Activated CD4-positive, alpha-beta T cell treated with anti-CD3 and anti-CD28 coated beads, Interleukin-2, amount 50 U/mL, for 24 hours (primary cell): ENCODE results near the gene ELAVL4.
"Not testable (repeated sequence)": the region's sequence is repeated elsewhere in the genome, so short reads cannot be mapped to it uniquely, and the experiment has no call there.

ENCODE experiments used
- DNase-seq, 2 donors: peaks; one replicate each; pipeline ENCODE4 v3.0.0-alpha.2; 2020; ENCODE audit warnings: low read depth in 1 of 2, low spot score in 1 of 2

ELAVL4 gene

DNA sequence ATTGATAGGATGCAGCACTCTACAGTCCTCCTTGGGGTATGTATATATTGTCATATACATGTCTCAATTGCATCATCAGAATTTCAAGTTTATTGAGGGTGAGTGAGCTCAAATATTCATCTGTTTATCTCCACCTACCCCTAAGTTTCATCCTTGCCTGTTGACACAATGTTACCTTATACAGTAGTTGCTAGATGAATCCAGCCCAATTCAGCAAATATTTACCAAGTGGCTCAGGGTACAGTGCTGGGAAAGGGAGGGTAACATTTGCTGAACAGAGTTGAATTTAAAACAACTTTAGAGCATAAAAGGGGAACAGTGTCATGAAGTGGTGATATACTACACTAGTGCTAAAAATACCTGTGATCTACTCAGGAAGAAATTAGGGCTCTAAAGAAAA, 14.4 kb downstream of the ELAVL4 start:
- no peak for DNase-seq

DNA sequence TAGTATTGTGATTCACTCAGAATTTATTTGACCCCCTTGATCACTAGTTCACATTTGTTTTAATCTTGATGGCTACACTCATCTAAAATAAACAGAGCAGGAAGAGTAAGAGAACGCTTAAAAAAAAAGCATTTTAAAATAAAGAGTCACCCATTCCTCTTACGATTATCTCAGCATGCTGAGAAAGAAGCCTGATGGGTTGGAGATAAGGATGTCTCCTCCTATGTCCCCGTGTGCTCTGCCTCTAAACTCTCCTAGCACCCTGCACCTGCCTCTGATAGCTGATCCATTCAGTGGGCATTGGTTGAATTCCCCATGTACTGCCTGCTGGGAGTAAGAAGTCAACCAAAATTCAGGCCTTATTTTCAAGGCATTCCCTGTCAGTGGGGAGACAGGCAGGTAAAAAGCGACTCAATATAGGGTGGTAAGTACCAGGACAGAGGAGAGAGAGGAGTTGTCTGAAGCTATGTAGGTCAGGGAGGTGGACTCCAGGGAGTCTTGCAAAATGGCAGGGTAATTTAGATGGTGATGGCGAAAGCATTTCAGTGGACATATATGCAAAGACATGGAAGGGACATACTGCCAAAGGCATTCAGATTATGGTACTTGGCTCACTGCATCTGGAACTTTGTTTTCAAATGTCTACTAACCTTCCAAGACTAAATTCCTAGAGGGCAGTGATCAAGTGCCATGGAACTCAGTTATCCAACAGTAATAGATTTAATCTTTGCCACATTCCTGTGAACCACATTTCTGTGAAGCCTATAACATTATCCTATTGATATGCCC, 18.4 kb downstream of the ELAVL4 start:
- DNase-seq, result no peak

DNA sequence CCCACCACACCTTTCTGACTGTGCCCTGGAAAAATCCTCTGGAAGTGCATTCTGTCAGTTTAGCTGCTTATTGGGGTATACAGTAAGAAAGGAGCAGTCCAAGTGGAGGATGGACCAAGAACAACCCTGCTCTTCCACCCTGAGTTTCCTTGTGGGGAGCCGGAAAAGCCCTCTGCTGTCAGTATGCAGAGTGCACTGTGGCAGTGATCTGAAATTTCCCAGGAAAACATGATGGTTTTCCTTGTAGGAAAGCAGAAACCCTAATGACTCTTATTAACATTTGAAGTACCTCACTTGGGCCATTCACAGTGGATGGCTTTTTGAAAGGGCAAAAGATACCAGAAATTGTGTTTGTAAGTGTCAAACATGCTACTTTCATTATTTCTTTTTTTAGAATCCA, 20.5 kb downstream of the ELAVL4 start:
- DNase-seq, result no peak

DNA sequence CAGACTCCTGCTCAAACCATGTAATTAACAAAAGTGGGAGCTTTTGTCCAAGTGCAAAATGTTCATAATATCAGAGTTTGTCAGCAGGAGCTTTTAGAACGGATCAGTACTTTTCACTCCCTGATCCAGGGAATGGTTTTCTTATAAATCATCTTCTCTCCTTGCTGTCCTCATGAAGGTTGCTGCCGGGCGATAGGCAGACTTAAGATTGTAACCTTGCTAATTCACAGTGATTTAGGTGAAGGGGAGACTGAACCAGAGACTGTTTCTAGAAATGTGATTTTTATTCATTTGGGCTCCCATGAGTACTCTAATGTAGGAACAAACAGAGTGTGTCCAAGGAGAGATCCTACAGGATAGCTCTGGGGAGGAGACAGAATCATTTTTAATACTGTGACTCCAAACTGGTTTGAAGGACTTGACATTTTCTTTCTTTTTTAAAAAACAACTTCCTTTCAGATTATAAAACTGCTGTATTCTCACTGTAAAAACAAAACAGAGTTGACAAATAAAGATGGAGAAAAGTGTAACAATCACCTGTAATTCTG, 23.7 kb downstream of the ELAVL4 start:
- DNase-seq, result no peak

DNA sequence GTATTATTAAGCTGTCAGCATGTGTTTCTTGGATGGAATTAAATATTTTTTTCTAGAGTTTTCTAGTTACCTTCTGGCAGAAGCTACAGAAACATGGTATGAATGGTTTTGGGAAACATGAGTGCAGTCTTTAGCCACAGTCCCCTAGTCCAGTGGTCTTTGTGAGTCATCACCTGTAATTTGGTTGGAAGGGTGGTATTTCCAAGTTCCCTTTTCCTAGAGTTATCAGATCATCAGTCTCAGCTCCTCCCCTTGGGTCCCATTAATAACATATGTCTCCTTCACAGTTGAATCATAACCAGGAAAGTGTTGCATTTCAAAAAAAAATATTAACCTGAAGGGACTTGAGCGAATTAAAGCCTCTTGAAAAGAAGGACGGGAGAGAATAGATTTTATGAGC, 27.0 kb downstream of the ELAVL4 start:
- DNase-seq, result no peak

DNA sequence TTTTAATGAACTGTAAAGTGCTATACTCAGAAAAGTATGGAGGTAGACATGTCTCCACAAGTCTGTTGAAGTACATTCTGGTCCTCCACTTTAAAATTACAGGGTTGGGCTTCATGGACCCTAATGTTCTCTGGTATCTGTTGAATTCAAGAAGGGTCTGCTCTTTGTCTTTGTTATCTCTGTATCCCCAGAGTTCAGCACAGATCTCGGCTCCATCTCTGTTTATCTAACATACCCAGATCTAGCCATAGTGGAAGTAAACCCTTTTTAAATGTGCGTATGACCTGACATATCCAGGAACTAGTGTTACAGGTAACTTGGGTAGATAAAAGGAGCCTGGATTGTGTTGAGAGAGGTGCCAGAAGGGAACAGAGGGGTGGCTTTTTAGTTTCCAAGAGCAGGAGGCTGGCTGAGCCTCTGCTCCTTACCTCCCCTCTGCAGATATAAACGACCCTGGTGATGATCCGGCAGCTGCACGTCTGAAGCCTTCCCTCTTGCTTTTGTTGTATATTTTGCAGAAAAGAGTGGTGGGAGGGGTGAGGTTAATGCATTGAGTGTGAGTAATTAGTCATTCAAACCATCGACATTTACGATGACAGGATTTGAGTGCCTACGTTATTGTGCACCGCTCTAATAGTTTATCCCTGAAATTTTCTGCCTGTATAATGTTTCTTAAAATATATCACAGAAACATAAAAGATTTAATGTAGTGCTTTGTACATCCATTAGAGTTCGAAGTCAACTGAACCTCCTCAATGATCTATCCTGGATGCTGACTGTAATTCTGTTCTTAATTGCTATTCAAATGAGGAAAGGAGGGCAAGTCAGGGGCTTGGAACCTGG, 30.8 kb downstream of the ELAVL4 start:
- no peak for DNase-seq

DNA sequence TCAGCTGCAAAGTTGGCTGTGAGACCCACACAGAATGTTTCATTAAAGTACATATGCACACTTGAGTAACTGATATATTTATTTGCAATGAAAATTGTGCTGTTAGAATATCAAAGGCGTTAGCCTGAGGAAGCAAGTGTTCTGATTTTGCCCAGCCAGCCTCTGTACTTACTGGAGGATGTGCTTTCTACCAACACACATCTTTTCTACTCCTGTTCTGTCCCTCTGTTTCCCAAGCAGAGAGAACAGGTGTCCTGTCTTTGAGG, 31.4 kb downstream of the ELAVL4 start:
- no peak for DNase-seq

DNA sequence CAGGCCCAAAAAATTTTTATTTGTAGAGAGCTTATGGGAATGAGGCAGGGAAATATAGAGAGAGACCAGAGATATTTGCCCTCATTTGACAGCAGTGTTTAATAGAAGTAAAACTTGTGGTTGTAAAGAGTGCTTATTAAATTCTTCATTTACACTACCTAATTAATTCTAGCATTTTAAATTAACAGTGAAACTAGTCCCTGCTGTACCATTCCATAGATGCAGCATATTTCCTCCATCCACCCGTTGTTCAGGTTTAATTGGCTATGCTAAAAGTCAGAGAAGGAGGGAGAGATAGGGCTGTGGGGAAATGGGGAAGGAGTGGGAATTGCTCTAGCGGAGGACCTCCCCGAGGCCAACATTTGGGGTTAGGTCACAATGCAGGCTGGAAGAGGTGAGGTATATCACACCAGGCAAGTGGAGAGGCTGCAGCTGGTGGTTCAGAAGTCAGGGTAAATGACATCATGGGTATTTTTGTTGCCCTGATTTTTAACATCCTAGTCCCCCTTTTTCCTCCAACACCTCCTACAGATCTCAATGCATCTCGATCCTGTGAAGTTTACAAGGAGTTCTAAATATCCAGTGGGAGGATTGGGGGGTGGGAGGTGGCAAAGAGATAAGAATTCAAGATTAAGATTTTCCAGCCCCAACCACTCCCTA, 38.6 kb downstream of the ELAVL4 start:
- no peak for DNase-seq

DNA sequence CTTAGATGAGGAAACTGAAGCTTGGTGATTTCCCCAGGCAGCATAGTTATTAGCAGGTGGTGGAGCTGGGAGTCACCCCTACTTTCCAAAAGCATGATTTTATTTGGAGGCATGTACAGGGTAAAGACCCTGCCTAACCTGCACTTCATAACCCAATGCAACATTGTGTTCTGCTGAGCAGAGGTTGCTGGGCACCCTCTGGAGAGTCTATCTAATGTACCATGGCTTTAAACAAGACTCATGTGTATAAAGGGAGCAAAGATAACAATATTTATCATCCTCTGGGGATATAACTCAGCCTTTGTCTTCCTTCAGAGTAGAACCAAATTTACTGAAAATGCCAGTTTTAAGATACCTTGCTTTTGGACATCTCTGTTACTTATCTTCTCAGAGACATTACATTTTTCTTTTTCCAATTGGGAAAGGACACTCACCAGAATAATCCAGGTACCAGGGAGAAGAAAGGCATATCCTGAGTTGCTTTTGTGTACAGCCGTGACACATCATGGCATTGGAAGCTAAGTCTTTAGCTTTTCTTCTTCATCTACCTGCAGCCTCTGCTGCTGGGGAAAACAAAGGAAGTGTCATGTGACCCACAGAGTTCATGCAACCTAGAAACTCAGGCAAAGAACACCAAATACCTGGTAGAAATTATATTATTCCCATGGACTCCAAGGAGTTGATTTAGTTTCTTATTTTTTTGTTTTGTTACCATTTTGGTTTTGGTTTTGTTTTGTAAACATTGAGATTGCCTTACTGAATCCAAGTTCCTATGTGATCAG, 39.6 kb downstream of the ELAVL4 start:
- no peak for DNase-seq

DNA sequence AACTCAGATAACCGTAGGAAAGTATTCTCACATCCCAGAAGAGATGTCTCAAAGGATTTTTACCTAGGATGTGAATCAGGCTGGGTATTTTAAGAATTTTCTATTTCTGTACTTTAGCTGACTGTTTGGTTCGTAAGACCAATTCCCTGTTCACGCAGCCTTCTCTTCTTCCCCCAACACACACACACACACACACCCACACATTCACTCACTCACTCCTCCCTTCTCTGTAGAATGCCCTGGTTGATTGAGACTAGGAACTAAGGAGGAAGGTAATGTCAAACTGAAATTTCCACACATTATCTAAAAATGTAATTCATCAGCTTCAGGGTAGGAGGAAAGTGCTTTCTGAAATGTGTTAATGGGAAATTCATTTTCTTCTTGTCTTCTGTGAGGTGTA, 43.5 kb downstream of the ELAVL4 start:
- DNase-seq, result no peak

DNA sequence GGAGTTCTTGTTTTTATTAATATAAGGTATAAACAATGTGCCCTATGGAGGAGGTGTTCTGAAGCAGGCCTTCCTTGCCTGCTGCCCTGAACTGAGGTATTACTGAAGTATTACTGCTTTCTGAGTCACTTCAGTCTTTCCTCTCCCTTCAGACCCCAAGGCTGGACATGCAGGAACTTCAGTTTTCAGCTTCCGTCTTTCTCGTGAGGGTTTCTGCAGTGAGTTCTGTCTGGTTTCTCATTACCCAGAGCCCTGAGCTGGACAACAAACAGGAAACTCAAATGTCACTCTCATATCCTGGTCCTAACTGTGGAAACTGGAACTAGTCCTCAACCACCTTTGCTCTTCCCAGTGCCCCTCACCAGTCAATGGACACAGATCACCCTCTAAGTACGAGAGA, 46.8 kb downstream of the ELAVL4 start:
- DNase-seq, result no peak

DNA sequence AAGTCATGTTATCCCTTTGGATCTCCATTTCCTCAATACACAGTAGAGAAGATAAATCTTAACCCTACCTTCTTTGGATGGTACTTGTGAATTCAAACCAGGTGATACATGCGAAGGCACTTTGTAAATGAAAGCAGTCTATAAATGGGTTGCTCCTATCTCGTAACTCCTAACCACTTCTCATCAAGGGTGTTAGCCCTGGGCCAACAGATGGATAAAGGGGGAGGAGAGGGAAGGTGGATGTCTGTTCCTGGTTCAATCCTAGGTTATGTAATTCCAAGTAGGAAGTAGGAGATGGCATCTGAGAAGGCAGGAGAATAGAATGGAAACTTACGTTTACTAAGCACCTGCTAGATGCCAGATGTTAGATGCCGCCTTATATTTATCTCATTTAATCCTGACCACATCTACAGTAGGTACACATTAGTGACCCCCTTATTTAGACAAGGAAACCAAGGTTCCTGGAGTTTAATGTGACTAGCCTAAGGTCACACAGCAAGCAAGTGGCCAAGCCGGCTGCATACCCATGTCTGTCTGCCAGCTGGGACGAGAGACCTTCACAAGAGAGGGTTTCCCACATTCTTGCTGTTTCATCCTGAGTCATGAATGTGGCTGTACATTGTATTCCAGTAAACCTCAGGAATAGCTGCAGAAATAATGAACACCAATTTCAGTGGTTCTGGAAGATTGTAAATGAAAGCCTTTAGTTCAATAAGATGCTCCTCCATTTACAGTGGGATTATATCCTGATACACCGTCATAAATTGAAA, 47.7 kb downstream of the ELAVL4 start:
- no peak for DNase-seq

DNA sequence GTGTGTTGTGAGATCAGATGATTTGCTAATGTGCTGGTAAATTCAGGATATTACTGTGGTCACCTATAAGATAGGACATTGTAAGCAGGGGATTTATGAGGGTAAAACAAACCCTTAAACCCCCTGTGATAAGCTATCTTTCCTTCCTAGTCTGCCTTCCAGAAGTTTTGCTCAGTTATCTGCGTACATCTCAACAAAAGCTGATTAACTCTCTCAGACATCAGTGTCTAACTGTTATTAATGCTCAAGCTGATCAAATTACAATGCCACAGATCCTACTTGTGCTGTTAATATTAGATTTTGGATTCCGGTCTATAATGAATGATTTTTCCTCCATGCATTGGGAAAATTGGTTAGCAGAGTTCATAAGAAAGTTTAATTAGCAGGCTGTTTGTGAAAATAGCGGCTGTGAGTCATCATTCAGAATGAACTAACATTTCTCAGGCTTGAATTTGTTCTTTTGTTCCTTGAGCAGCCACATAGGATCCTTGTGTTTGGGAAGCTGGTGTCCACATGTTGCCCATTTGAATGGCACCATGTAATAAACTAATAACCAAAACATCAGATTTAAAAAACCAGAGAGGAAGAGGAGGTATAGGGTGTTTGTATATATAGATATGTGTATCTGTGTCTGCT, 48.7 kb downstream of the ELAVL4 start:
- no peak for DNase-seq

DNA sequence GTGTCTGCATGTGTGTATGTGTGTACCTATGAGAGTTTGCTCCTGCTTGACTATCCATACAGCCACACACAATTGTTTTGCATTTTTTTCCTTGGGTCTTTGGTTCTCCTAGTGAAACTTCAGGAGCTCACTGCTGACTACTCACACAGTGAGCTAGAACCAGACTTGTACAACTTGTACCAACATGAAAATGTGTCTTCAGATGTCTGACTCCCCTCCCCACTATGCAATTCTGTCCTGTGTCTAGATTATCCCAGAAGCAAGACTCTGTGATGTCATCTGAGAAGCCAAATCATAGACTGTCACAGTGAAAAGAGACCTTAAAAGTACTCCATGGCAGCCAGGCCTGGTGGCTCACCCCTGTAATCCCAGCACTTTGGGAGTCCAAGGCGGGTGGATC, 49.7 kb downstream of the ELAVL4 start:
- DNase-seq, result no peak

DNA sequence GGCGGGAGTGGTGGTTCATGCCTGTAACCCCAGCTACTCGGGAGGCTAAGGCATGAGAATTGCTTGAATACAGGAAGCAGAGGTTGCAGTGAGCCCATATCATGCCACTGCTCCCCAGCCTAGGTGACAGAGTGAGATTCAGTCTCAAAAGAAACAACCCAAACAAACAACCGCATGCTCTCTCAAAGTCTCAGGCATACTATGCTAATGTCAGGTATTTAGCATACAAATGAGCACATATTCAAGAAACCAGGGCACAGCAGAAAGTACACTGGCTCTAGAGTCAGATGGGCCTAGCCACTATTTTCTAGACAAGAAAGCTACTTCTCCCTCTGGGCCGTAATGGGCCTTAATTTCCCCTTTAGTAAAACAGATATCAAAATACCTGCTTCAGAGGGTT, 55.0 kb downstream of the ELAVL4 start:
- no peak for DNase-seq

DNA sequence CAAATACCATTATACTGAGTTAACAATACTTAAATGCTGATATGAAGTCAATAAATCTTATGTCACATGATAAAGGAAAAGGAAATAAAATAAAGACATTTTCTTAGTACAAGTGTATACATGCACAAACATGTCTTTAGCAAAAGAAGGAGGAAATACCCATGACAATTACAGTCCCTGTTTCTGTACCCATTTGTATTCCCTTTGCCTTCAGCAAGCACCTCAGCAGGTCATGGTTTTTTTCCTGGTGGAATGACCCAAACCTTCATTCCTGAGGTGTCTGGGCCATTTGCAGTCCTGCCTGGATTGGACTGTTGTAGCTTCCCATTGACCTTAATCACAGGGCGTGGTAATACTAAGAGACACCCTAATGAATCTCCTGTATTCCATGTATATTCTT, 57.6 kb downstream of the ELAVL4 start:
- DNase-seq, result not testable (repeated sequence)

DNA sequence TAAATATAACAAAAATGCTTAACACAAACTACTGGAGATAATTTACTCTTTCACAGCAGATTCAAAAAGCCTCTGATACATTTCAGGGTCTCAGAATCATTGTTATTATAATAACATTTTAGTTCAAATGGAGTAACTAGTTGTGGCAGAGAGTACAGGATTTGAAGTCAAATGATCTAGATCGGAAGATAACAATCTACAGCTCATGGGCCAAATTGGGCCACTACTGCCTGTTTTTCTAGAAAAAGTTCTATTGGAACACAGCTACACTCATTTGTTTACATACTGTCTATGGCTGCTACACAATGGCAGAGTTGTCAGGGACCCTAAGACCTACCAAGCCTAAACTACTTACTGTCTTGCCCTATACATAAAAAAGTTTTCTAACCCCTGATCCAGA, 63.6 kb downstream of the ELAVL4 start:
- DNase-seq, result no peak

DNA sequence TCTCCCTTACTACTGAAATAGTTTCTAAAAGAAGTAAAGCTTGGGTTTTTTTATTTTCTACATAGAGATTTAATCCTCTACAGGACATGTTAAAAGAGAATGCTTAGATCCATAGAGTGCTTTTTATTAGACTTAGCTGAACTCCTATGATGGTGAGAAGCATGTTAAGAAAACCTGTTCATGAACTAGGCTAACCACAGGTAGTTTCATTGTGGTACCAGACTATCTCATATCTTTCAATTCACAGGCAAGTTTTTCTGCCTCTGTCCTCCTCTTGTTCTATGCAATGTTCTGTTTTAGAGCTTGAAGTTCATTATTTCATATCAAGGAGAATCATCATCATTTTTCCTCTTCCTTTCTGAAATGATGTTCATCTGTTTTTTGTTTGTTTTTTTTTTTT, 65.4 kb downstream of the ELAVL4 start:
- DNase-seq, result no peak

DNA sequence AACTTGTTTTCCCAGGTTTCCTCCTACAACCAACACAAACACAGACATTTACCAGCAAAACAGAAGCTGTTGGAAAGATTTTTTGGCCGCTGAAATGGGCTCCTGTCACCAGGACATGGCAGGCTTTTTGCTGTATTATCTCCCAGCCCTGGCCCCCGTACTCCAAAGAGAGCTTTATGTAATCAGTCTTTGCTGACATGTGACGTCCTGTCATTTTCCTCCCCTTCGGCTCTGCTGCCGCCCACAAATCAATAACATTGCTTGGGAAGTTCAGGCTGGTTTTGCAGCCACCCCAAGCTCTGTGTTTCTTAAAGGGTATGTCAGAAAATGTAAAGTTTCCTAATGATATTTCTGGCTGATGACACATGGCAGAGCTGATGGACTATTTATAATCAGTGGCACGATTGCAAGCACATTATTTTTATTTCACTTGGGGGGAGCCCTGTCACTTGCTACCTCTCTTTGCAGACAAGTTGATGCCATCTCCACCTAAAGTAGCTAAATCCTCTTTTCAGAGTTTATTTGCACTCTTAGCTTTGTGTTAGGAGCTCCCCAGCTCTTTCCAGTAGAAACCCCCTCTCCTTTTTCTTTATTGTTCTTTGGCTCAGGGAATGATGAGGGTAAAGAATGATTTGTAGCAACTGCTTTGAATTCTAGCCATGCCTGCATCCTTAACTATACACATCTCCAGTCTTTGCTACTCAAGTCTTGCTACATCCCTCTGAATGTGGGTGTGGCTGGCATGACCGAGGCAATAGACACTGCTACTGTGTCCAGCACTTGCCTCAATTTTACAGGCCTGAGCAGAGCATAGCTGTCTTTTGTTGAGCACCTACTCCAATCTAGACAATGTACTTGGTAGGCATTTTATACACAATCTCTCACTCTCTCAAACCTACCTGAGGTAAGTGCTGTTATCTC, 67.3 kb downstream of the ELAVL4 start:
- DNase-seq, result no peak
